Mesodermal cell (in vitro differentiated cells): ENCODE data around the gene RPL32.
"Not testable (repeated sequence)": the region's sequence is repeated elsewhere in the genome, so short reads cannot be mapped to it uniquely, and the experiment has no call there.

Experiments
- H3K27ac ChIP-seq: 2 replicates; pipeline ENCODE4 v1.7.0; 2013; ENCODE audit warnings: mild to moderate bottlenecking, low read depth, low read length, moderate library complexity; ENCODE audit not compliant: severe bottlenecking
- H3K36me3 ChIP-seq: 2 replicates; pipeline ENCODE4 v1.7.1; 2013; ENCODE audit warnings: mild to moderate bottlenecking, low read length, moderate library complexity; ENCODE audit not compliant: control insufficient read depth, insufficient read depth
- H3K4me1 ChIP-seq: one replicate; pipeline ENCODE4 v1.7.1; 2013; ENCODE audit warnings: mild to moderate bottlenecking, low read length; ENCODE audit not compliant: insufficient read depth, control insufficient read depth, poor library complexity, severe bottlenecking
- H3K4me3 ChIP-seq: 2 replicates; pipeline ENCODE4 v1.7.0; 2013; ENCODE audit warnings: low read length, control low read depth, mild to moderate bottlenecking; ENCODE audit not compliant: insufficient read depth, poor library complexity, severe bottlenecking; ENCODE audit errors: extremely low read depth
- H3K9me3 ChIP-seq: 2 replicates; pipeline ENCODE4 v1.7.1; 2013; ENCODE audit warnings: mild to moderate bottlenecking, low read length, moderate library complexity; ENCODE audit not compliant: control insufficient read depth
- WGBS, 2 experiments: methylation state at CpG; one replicate each; pipeline ENCODE4 v1.1.5; 2013; ENCODE audit warnings: missing lambda C conversion rate in 2 of 2; ENCODE audit not compliant: insufficient coverage in 2 of 2; 5-methylcytosine and 5-hydroxymethylcytosine counted together

Gene RPL32

GRCh38 chr3:12791430-12791829 lies 49.9 kb downstream of the RPL32 start:
- Histone ChIP-seq H3K4me3 (no peak overlapping the region), H3K4me1 (no peaks in the 10 kb centered on the region), H3K27ac (no peak overlapping the region), H3K36me3 (no peaks in the 10 kb centered on the region), H3K9me3 (no peaks in the 10 kb centered on the region)
- no CpG with 5 or more reads among the region's 1 CpG for WGBS, 2 experiments

GRCh38 chr3:12787967-12788690 lies 53.2 kb downstream of the RPL32 start:
- H3K9me3 ChIP-seq, H3K36me3 ChIP-seq, H3K27ac ChIP-seq, H3K4me3 ChIP-seq, H3K4me1 ChIP-seq: not testable (repeated sequence)
- WGBS, 2 experiments = 87 to 94% methylated on average over 19 to 20 of the region's 23 CpGs

- H3K4me3 ChIP-seq, H3K36me3 ChIP-seq, H3K9me3 ChIP-seq, H3K27ac ChIP-seq, H3K4me1 ChIP-seq: not testable (repeated sequence)
- WGBS, 2 experiments = 23 to 26% methylated on average over 6 to 7 of the region's 9 CpGs
These were observed 54.0 kb downstream of the RPL32 start for GRCh38 chr3:12787346-12787745.

GRCh38 chr3:12785096-12785495 lies 56.3 kb downstream of the RPL32 start:
- no peak overlapping the region for H3K4me3 ChIP-seq
- H3K36me3 ChIP-seq = no peaks in the 10 kb centered on the region
- H3K4me1 ChIP-seq = no peaks in the 10 kb centered on the region
- no peaks in the 10 kb centered on the region for H3K9me3 ChIP-seq
- WGBS, 2 experiments = 34 to 67% methylated on average over 3 to 4 of the region's 4 CpGs
- H3K27ac ChIP-seq = no peak overlapping the region
